ENCODE measurements around the gene LRRC1. TPM values are rescaled to one million over a fixed set of nuclear protein-coding genes. Genes with fewer than 3 reads are reported as not detected.

LRRC1 gene
- polyA plus RNA-seq, 1 donor (not counting 4 experiments of a cell fraction or from before 2014, with no cell fraction given): 19.7 TPM

DNA sequence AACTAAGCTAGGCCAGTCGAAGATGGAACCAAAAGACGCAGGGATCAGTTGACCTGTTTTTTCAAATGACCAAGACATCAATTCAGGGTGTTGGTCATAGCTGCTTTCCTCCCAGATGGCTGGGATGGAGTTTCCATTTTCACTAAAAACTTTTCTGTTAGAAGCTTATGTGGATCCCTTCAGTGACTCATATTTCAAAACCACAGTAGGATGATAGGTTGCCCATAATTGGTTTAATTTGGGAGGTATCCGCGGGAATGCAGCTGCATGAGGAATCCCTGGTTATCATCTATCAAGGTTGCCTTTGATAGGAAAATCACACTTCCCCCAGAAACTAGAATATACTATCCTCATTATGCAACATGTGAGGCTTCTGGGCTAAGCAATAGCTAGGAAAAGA lies 165.5 kb downstream of the LRRC1 start:
- dilution Hi-C loops (cut with MboI; ENCODE audit: extremely low pct_ligation_motif_present, low sequenced_read_pairs): no loop called here
- Histone ChIP-seq H3K4me3 (ENCODE audit: control insufficient read depth in 2 of 3, extremely low read depth in 1 of 3, insufficient read depth in 2 of 3, low read depth in 1 of 3, low read length in 3 of 3) (no peak overlapping the region), H3K36me3 (ENCODE audit: control insufficient read depth in 2 of 2, extremely low read depth in 1 of 2, insufficient read depth in 2 of 2, low read length in 2 of 2) (no peaks in the 10 kb centered on the region), H3K9me3 (ENCODE audit: control insufficient read depth, low read depth, low read length) (no peaks in the 10 kb centered on the region), H3K27me3 (ENCODE audit: control insufficient read depth, extremely low read depth, insufficient read depth, low read length) (no peaks in the 10 kb centered on the region), H3K79me2 (ENCODE audit: control insufficient read depth, insufficient read depth, low read length) (no peaks in the 10 kb centered on the region), H3K4me1 (ENCODE audit: control insufficient read depth, extremely low read depth, insufficient read depth, low read length) (peaks cover 2% of the 10 kb centered on the region), H3K27ac (ENCODE audit: control insufficient read depth, insufficient read depth, low read length) (no peak overlapping the region), H2AFZ (ENCODE audit: control insufficient read depth, low read length) (no peak overlapping the region), H3K9me1 (ENCODE audit: control insufficient read depth, extremely low read depth, insufficient read depth, low read length) (no peaks in the 10 kb centered on the region), H4K20me1 (ENCODE audit: control insufficient read depth, extremely low read depth, insufficient read depth, low read length) (no peaks in the 10 kb centered on the region), H3K4me2 (ENCODE audit: control insufficient read depth, extremely low read depth, insufficient read depth, low read depth, low read length) (no peak overlapping the region), H3K9ac (ENCODE audit: control insufficient read depth, extremely low read depth, insufficient read depth, low read length) (no peak overlapping the region)
- DNase-seq (ENCODE audit: low read depth, low spot score) (no peak), FAIRE-seq (no peak)
- TF ChIP-seq, protein P1, sequence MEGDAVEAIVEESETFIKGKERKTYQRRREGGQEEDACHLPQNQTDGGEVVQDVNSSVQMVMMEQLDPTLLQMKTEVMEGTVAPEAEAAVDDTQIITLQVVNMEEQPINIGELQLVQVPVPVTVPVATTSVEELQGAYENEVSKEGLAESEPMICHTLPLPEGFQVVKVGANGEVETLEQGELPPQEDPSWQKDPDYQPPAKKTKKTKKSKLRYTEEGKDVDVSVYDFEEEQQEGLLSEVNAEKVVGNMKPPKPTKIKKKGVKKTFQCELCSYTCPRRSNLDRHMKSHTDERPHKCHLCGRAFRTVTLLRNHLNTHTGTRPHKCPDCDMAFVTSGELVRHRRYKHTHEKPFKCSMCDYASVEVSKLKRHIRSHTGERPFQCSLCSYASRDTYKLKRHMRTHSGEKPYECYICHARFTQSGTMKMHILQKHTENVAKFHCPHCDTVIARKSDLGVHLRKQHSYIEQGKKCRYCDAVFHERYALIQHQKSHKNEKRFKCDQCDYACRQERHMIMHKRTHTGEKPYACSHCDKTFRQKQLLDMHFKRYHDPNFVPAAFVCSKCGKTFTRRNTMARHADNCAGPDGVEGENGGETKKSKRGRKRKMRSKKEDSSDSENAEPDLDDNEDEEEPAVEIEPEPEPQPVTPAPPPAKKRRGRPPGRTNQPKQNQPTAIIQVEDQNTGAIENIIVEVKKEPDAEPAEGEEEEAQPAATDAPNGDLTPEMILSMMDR (optimal IDR thresholded peaks at IDR 0.05 in 1 of 3, IDR thresholded peaks at IDR 0.05 in 1 of 3, conservative IDR thresholded peaks at IDR 0.05 in 1 of 3; ENCODE audit: extremely low read depth in 1 of 3, insufficient read depth in 2 of 3, low read length in 3 of 3): no peak
- no peak for TF ChIP-seq EZH2 (IDR thresholded peaks at IDR 0.05; ENCODE audit: low read length)

DNA sequence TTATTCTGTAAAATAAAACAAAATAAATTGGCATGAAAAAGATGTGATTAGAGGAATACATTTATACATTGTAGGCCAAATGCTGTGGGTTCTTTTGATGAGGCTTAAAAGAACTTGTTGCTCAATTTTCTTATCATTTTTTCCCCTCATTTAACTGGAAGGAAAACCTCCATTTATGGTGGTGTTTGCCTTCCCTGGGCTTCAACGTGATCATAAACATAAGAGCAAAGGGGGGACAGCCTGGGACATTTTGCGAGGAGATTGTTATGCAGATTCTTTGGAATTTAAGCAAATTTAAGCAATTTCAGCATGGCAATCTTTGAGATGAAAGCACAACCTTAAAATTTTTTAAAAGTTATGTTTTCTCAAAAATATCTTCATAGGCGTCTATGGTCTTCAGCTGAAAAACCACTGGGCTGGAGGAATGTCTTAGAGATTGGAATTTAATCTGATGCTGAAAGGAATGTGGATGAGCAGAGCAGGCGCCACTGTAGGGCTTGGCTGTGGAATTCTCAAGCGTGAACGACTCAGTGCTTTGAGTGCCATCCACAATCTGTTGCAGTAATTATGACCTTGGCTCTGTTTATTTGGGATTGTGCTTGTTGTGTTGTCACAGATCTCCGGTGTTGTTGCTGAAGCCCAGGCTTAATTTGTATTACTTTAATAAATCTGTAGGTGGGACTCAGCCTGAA lies 167.0 kb downstream of the LRRC1 start:
- Histone ChIP-seq H3K36me3 (ENCODE audit: control insufficient read depth in 2 of 2, extremely low read depth in 1 of 2, insufficient read depth in 2 of 2, low read length in 2 of 2) (no peaks in the 10 kb centered on the region), H3K9me1 (ENCODE audit: control insufficient read depth, extremely low read depth, insufficient read depth, low read length) (no peaks in the 10 kb centered on the region), H3K4me1 (ENCODE audit: control insufficient read depth, extremely low read depth, insufficient read depth, low read length) (peaks cover 2% of the 10 kb centered on the region), H3K4me2 (ENCODE audit: control insufficient read depth, extremely low read depth, insufficient read depth, low read depth, low read length) (no peak overlapping the region), H3K9ac (ENCODE audit: control insufficient read depth, extremely low read depth, insufficient read depth, low read length) (no peak overlapping the region), H3K4me3 (ENCODE audit: control insufficient read depth in 2 of 3, extremely low read depth in 1 of 3, insufficient read depth in 2 of 3, low read depth in 1 of 3, low read length in 3 of 3) (no peak overlapping the region), H3K27me3 (ENCODE audit: control insufficient read depth, extremely low read depth, insufficient read depth, low read length) (no peaks in the 10 kb centered on the region), H2AFZ (ENCODE audit: control insufficient read depth, low read length) (no peak overlapping the region), H3K27ac (ENCODE audit: control insufficient read depth, insufficient read depth, low read length) (no peak overlapping the region), H4K20me1 (ENCODE audit: control insufficient read depth, extremely low read depth, insufficient read depth, low read length) (no peaks in the 10 kb centered on the region), H3K79me2 (ENCODE audit: control insufficient read depth, insufficient read depth, low read length) (no peaks in the 10 kb centered on the region), H3K9me3 (ENCODE audit: control insufficient read depth, low read depth, low read length) (no peaks in the 10 kb centered on the region)
- DNase-seq (ENCODE audit: low read depth, low spot score) (no peak), FAIRE-seq (peak; percentile 5)
- dilution Hi-C loops (cut with MboI; ENCODE audit: extremely low pct_ligation_motif_present, low sequenced_read_pairs): no loop called here
- no peak for TF ChIP-seq EZH2 (IDR thresholded peaks at IDR 0.05; ENCODE audit: low read length)
- TF ChIP-seq, protein P1 (optimal IDR thresholded peaks at IDR 0.05 in 1 of 3, IDR thresholded peaks at IDR 0.05 in 1 of 3, conservative IDR thresholded peaks at IDR 0.05 in 1 of 3; ENCODE audit: extremely low read depth in 1 of 3, insufficient read depth in 2 of 3, low read length in 3 of 3): no peak

Data from keratinocyte (primary cell).